GM19035 (cell line): Measurements from ENCODE around the gene TJP3.

Experiments
- ATAC-seq: cut with Tn5 transposase; IDR thresholded peaks from one replicate; pipeline ENCODE4 v1.9.1; 2021; ENCODE audit not compliant: unreplicated experiment

Gene TJP3

DNA sequence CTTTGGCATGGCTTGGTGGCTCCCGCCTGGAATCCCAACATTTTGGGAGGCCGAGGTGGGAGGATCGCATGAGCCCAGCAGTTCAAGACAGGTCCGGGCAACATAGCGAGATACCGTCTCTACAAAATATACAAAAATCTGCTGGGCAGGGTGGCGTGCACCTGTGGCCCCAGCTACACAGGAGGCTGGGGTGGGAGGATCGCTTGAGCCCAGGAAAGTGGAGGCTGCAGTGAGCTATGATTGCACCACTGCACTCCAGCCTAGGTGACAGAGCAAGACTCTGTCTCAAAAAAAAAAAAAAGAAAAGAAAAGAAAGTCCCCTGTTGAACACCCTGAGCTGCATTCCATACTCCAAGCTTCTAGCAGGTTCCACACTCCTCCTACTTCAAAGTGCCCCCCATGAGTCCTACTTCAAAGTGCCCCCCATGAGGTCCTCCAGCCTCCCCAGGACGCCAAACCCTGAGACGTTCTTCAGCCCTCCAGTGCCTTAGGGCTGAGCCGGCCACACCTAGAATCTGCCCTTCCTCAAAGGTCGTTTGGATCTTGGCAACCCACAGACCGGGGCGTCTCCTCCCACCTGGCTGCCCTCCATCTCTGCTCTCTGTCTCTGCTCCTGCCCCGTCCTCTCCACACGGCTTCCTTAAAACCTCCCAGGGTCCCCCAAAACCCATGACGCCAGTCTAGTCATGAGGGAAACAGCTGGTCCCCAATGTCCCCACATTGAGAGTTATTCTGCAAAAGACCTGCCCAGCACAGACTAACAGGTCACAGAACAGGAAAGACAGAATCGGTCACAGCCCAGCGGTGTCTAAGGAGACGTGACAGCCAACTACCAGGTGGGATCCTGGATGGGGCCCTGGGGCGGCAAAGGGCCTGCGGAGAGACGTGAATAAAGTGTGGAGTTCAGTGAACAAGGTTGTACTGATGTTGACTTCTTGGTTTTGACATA, 4.8 kb downstream of the TJP3 start:
- no peak for ATAC-seq

DNA sequence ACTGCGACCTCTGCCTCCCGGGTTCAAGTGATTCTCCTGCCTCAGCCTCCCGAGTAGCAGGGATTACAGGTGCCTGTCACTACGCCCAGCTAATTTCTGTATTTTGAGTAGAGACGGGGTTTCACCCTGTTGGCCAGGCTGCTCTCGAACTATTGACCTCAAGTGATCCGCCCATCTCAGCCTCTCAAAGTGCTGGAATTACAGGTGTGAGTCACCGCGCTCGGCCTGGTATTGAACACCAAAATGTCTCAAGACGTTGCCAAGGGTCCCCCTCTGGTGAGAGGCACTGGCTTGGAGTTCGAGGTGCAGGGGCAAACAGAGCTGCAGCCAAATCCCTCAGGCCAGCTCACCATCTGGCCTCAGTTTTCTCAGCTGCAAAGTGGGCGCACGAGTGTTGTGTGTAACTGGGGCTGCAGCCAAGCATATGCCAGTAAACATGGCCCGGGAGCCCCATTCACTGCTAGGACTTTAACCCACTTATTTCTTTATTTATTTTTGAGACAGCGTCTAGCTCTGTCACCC, 8.0 kb downstream of the TJP3 start:
- no peak for ATAC-seq

GRCh38 chr19:3719868-3720267, 11.7 kb downstream of the TJP3 start:
- no peak for ATAC-seq

DNA sequence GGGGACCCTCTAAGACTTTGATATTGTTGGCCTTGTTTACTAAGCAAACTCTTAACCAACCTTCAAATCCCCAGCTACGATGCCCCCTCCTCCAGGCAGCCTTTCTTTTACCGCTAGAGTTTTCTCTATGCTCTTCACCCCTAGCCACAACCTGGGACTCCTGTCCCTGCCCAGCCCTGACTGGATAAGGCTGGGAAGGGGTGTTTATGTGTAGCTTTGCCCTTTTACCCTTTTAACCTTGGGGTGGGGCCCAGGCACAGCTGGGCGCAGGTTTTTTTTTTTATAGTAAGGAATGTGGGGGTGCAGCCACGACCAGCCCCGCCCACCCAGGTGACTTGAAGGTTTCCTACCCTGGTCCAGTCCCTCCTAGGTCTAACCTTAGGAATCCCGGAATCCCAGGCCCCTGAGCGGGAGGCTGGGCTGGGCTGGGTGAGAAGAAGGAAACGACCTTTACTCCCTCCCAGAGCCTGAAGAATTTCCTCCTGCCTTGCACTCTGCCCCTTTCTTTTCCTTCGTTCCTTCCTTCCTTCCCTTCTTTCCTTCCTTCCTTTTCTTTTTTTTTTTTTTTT, 12.2 kb downstream of the TJP3 start:
- ATAC-seq = no peak

DNA sequence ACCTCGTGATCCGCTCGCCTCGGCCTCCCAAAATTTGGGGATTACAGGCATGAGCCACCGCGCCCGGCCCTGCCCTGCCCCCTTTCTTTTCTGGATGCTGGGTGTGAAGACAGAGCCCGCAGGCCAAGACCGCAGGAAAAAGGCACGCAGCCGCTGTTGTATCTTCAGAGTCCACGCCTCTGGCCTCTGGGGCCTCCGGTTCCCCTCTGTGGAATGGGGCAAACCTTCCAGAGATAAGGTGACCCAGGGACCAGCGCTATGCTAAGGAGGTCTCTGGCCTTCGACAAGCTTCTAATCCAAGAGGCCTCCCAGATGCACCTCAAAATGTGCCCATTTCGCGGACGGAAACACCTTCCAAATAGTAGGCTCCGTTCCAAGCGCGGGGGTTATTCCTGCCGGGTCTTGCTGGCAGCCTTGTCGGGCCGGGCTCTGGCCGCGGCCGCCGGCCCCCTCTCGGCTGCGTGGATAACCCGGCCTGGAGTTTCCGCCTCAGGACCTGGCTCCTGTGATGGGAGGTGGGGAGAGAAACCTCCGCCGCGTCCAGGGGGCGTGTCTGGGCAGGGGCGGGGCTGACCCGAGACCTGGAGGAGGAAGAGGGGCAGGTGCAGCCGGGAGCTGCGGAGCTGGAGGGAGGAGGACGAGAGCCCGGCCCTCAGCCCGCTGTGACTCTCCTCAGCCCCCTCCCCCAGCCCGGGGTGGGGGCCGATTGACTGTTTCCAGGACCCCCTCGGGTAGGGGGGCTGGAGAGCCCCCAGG, 13.1 kb downstream of the TJP3 start:
- no peak for ATAC-seq

DNA sequence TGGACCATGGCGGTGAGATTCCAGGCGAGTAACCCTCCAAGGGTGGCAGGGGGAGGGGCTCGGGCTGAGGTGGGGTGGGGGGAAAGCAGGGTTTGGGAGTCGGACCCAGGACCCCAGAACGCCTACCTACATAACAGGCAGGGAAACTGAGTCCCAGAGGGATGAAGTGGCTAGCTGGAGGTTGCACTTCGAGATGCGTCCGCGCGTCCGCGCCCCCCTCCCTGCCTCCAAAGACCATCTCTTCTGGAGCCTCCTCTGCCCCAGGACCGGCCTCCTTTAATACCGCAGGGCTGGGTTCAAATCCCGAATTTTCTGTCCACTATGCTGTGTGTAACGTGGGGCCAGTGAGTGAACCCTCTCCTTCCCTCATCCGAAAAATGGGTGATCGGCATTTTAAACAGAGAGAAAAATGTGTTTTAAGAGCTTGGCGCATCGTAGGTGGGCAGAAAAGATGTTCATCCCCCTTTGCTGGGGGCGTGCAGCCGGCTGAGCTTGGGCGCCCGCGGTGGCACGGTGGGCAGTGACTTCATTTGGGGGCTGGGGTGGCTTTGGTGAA, 13.8 kb downstream of the TJP3 start:
- ATAC-seq = no peak

DNA sequence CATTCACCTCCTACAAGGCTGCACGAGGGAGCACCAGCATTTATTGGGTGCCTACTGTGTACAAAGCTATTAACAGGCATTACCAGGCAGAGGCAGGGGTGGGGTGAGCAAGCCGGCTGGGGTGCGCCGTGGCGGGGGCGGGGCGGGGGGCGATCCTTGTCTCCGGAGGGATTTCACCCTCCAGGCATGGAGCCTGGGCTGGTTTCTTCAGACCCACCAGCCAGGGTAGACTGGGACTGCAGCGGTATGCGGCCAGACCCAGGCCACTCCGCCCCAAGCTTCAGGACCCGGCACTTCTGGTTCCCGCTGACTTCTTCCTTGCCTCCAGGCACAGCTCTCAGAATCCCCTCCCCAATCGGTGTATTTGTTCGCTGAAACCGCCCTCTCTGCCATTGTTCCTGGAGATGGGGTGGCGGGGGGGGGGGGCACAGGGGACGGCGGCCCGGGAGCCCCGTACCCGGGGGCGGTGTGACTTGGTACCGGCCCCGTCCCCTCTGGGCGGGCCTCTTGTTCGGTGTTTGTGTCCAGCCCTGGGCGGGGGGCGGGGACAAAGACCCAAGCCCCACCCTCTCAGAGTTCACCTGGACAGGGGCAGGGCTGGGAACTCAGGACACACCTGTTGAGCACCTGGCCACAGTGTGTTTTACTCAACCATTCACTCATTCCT, 14.4 kb downstream of the TJP3 start:
- no peak for ATAC-seq

GRCh38 chr19:3723110-3723488, 14.9 kb downstream of the TJP3 start:
- ATAC-seq = no peak

DNA sequence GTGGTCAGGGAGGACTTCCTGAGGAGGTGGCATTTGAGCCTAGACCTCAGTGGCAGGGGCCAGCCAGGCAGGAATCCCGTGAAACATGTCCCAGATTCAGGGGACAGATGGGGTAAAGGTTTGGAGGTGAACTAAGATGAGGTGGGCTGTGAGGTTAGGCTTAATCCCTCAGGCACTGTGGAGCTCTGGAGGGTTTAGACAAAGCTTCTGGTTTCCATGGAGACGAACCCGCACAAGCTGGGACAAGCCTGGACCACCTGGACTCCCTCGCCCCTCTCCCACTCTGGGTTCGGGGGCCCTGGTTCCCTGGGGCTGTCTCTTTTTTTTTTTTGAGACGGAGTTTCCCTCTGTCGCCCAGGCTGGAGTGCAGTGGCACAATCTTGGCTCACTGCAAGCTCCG, 15.7 kb downstream of the TJP3 start:
- ATAC-seq = no peak

- no peak for ATAC-seq
Measured at GRCh38 chr19:3725121-3725520, 16.9 kb downstream of the TJP3 start.

DNA sequence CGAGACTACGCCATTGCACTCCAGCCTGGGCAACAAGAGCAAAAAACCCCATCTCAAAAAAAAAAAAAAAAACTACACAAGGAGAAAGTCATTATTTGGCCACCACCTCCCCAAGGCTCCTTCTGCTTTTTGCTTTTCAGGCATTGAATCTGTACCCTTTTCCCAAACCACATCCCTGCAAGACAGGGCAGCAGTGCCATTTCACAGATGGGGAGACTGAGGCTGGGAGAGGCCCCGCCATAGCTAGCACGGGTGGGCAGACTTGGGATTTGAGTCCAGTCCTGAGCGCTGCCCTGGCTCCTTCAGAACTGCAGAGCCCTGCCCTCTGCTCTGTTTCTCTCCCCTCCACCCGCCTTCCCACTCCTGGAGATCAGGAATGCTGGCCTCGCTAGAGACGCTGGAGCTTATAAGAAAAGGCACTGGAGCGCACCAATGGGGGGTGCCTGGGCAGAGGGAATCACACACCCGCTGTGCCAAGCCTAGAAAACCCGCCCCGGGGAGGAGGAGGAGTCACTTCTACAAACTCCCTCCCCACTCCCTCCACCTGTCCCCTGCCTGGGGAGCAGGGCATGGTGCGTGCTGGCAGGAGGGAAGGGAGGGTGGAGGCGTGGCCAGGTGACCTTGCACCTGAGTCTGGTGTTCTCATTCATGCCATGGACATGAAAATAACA, 17.6 kb downstream of the TJP3 start:
- no peak for ATAC-seq

DNA sequence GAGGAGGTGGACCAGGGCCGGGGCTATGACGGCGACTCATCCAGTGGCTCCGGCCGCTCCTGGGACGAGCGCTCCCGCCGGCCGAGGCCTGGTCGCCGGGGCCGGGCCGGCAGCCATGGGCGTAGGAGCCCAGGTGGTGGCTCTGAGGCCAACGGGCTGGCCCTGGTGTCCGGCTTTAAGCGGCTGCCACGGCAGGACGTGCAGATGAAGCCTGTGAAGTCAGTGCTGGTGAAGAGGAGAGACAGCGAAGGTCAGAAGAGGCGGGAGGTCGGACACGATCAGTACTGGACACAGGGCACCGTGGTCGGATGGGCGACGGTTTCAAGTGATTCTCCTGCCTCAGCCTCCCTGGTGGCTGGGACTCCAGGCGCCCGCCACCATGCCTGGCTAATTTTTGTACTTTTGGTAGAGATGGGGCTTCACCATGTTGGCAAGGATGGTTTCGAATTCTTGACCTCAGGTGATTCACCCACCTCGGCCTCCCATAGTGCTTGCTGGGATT, 22.3 kb downstream of the TJP3 start:
- no peak for ATAC-seq

GRCh38 chr19:3732108-3732507, 23.9 kb downstream of the TJP3 start:
- no peak for ATAC-seq

DNA sequence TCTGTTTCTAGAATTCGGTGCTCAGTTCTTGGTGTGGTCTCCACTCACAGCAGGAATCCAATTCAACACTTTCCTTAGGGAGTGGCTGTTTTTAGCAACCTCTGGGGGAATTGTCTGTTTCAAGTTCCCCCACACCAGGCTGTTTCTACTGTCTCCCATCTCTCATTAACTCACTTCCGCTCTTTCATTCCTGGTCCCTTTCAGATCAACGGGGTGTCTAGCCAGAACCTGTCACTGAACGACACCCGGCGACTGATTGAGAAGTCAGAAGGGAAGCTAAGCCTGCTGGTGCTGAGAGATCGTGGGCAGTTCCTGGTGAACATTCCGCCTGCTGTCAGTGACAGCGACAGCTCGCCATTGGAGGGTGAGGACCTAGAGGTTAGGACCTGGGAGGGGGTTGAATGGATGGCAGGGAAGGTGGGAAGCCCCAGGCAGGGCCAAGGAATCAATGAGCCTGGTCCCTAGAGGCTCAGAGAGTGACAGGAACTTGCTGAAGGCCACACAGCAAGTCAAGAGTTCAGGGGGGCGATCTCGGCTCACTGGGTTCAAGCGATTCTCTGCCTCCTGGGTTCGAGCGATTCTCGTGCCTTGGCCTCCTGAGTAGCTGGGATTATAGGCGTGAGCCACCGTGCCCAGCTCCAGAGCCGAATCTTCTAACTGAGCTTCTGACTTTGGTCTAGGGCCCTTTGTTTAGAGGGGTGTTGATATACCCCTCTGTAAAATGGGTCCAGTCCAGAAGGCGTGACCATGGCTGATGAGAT, 25.5 kb downstream of the TJP3 start:
- ATAC-seq = no peak

DNA sequence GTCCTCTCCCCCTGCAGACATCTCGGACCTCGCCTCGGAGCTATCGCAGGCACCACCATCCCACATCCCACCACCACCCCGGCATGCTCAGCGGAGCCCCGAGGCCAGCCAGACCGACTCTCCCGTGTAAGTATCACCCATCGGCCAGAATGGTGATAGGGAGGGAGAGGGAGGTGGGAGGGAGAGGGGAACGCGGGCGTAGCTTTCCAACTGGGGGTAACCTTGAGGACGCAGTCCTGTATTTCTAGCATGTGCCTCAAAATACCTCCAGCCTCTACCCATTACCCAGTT, 26.1 kb downstream of the TJP3 start:
- ATAC-seq = no peak

DNA sequence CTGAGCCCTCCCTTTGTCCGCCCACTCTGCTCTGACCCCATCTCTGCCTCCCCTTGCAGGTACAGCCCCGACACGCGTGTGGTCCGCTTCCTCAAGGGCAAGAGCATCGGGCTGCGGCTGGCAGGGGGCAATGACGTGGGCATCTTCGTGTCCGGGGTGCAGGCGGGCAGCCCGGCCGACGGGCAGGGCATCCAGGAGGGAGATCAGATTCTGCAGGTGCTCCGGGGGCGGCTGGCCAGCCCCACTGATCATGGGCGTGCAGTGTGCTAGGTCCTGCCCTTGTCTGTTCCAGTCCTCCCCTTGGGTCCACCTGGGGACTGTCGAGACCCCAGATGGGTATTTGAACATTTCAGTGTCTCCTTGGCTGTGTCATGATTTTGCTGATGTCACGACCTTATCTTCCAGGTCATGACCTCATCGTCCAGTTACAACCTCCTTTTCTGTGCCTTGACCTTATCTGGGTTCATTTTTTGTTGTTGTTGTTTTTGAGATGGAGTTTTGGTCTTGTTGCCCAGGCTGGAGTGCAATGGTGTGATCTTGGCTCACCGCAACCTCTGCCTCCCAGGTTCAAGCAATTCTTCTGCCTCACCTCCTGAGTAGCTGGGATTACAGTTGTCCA, 28.0 kb downstream of the TJP3 start:
- ATAC-seq = no peak

GRCh38 chr19:3737487-3738205, 29.5 kb downstream of the TJP3 start:
- no peak for ATAC-seq

GRCh38 chr19:3738477-3739220, 30.5 kb downstream of the TJP3 start:
- ATAC-seq = no peak
